Astrocyte of the spinal cord (primary cell): Measurements from ENCODE around the gene CAMK1G.

ENCODE experiments used
- DNase-seq: peaks from one replicate; pipeline ENCODE4 v3.0.0; 2011; ENCODE audit warnings: low read depth, low spot score
- H3K4me3 ChIP-seq: 2 replicates; pipeline ENCODE4 v1.5.1; 2011; ENCODE audit warnings: low read depth, mild to moderate bottlenecking, low read length, moderate library complexity
- in situ Hi-C: cut with HindIII; loops from 2 replicates; pipeline ENCODE4 v1.10.0; 2017; ENCODE audit warnings: low sequenced_read_pairs
- TF ChIP-seq, protein P1 (sequence below): IDR thresholded peaks from 2 replicates; pipeline ENCODE4 v1.5.1; 2012; ENCODE audit warnings: low read depth, mild to moderate bottlenecking, low read length, inconsistent platforms

Gene CAMK1G

DNA sequence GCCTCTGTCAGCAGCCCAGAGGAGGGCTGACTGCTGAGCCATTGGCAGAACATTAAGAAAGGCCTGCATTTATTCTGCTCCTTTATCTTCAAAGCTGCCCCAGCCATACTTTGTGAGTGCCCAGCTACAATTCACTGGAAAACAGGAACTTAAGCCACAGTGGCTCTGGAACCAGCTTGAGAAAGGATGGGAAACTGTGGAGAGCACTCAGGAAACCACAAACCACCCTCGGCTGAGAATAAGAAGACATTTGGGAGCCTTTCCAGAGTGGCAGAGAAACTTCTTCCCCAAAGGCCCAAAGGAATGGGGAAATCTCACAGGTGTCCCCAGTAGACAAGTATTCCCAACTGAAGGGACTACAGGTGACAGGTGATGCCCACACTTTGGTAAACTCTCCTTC lies 66.9 kb downstream of the CAMK1G start:
- H3K4me3 ChIP-seq = no peak overlapping the region
- peak; percentile 34 for DNase-seq
- in situ Hi-C loops = no loop called here
- TF ChIP-seq, protein P1, sequence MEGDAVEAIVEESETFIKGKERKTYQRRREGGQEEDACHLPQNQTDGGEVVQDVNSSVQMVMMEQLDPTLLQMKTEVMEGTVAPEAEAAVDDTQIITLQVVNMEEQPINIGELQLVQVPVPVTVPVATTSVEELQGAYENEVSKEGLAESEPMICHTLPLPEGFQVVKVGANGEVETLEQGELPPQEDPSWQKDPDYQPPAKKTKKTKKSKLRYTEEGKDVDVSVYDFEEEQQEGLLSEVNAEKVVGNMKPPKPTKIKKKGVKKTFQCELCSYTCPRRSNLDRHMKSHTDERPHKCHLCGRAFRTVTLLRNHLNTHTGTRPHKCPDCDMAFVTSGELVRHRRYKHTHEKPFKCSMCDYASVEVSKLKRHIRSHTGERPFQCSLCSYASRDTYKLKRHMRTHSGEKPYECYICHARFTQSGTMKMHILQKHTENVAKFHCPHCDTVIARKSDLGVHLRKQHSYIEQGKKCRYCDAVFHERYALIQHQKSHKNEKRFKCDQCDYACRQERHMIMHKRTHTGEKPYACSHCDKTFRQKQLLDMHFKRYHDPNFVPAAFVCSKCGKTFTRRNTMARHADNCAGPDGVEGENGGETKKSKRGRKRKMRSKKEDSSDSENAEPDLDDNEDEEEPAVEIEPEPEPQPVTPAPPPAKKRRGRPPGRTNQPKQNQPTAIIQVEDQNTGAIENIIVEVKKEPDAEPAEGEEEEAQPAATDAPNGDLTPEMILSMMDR = no peak

DNA sequence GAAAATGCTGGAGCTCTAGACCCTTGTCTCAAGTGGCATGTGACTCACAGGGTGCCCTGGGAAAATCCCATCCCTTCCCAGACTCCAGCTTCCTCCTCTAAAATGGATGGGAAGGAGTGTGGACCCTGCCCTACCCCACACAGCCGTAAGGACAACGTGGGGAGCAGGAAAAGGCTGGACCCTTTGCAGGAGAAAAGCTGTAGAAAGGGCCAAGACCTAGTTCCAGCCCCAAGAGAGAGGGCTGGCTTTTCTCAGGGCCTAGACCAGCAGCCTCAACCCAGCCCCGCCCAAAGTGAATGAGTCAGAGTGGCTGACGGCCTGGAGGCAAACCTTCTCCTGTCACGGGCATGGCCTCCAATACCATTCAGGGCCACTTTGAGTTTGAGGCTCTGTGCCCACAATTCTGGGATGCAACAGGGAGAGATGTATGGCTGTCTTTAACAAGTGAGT lies 67.6 kb downstream of the CAMK1G start:
- in situ Hi-C loops = no loop called here
- TF ChIP-seq, protein P1 = no peak
- peak; percentile 76 for DNase-seq
- no peak overlapping the region for H3K4me3 ChIP-seq

DNA sequence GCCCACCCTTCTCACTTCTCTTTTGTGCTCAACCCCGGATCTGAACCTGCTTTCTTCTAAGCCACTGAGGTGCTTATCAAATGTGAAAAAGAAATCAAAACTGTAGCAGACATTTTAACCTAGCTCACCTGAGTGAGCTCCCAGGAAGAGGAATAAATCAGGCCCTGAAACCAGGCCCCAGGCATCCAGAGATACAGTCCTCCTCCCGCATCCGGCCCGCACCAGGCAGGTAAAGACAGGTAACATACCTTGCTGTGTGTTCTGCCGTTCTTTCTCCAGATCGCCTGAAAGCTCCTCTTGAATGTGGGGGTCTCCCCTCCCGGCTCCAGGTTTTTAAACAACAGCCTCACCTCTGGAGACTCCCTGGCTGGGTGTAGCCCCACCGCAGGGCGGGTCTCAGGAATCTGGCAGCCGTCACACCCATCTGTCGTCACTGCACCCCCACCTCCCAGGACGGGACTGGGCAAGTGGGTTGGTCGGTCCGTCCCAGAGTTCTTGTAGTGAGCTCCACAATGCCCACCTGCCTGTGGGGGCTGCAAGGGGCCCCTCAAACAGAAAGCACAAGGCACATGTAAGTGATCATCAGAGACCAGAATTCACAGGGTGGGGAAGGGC lies 68.7 kb downstream of the CAMK1G start, which contains the start of gene LAMB3:
TSS of gene LAMB3 (minus strand) at position 305 of the 615 bp plus-strand sequence. CDS start 1,481 bp downstream, outside the sequence.
- in situ Hi-C loops = no loop called here
- TF ChIP-seq, protein P1 = no peak
- no peak within 1 kb of the TSS for H3K4me3 ChIP-seq
- no peak for DNase-seq

DNA sequence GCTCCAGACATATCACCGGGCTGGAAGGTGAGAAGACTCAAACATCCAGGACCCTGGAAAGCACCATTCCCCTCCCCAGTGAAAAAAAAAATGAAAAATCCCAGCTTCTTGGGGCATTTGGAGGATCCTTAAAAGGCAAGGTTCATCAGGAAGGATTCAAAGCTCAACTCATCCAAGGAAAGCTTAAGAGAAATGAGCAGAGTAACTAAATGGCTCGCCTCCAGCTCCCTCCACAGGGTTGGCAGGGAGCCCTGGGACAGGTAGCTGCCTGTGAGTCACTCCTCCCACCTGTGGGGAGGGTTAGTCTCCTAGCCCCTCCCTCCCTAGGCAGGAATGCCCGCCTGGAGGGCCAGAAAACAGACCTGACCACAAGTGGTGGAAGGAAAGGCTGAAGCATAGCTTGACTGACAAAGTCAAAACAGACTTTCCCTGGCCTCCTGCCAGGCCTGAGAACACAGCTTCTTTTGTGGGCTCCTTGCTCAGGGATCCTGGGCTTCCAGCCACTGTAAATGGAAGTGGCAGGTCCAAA lies 69.4 kb downstream of the CAMK1G start:
- H3K4me3 ChIP-seq = no peak overlapping the region
- TF ChIP-seq, protein P1 = no peak
- DNase-seq = peak; percentile 90
- in situ Hi-C loops = no loop called here

DNA sequence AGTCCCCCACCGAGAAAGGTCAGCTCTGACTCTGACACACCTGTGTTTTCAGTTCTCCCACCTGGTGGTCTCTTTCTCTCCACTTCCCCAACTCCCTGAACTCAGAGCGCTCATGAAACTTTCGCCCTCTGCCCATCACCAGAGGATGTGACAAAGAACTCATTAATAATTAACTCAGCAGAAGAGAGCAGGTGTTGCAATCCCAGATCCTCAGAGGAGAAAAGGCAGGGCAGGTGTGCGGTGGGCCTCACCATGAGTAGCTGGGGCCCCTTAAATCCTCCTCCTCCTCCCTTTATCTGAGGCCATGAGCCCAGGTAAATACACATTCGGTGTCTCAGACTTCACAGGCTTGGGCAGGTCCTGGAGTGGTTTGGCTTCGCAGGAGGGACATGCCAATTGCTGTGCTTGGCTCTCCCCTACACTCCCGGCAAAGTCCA lies 70.4 kb downstream of the CAMK1G start:
- in situ Hi-C loops = no loop called here
- TF ChIP-seq, protein P1 = no peak
- no peak overlapping the region for H3K4me3 ChIP-seq
- DNase-seq = no peak

DNA sequence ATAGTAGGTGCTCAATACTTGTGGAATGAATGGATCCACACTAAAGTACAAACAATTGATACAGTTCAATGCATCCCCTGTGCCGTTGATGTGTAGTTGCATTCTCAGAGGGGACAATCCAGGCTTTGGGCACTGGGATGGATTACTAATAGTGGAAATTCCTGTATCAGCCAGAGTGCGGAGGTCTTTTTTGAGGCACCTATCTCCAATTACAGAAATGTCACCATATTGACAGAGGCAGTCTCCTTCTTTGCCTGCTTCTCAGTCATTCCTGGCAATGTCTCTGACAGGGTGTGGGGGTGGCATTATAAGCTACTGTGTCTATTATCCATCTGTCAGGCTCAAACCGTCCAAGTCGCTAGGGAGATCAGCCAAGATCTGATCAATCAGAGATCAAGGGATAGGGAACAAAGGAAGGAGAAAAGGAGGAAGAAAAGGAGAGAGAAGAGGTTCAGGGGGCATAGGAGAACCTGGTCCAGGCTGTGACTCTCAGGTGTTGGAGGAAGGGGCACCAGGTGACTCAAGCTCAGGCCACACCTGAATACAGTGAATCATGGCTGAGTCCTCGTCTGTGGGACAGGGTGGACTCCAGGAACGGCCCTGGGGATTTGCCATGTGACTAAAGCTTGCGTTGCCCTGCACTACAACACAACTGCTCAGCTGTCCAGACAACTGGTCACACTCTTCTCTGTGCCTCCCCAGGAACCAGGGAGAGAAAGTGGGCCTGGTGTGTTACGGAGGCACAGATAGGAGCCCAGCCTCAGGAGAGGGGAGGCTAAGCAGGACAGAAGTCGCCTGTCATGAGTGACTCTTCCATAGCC lies 72.1 kb downstream of the CAMK1G start:
- no peak overlapping the region for H3K4me3 ChIP-seq
- in situ Hi-C loops = no loop called here
- no peak for DNase-seq
- TF ChIP-seq, protein P1 = no peak
